ENCODE results near the gene P4HB.

The P4HB gene

GRCh38 chr17:81808778-81809555, 51.4 kb downstream of the P4HB start:
- no peak for TF ChIP-seq CTCF (IDR thresholded peaks at IDR 0.05; ENCODE audit: low read depth, low read length)
- Histone ChIP-seq H3K36me3 (no peaks in the 10 kb centered on the region), H3K27me3 (peaks cover 44% of the 10 kb centered on the region), H3K4me3 (ENCODE audit: low read depth, low read length) (no peak overlapping the region), H3K4me1 (peaks cover 5% of the 10 kb centered on the region; the same call in 1 of the 2 replicates), H3K9me3 (peaks cover 3% of the 10 kb centered on the region; the same call in 1 of the 2 replicates)
- DNase-seq: no peak

- H3K27me3 ChIP-seq: peaks cover 55% of the 10 kb centered on the region
- peaks cover 5% of the 10 kb centered on the region; the same call in 1 of the 2 replicates for H3K4me1 ChIP-seq
These were observed 52.5 kb downstream of the P4HB start for GRCh38 chr17:81807839-81808238.

GRCh38 chr17:81807210-81807719, 53.1 kb downstream of the P4HB start:
- no peak for DNase-seq
- Histone ChIP-seq H3K4me3 (ENCODE audit: low read depth, low read length) (no peak overlapping the region), H3K27me3 (peaks cover 61% of the 10 kb centered on the region), H3K4me1 (peaks cover 2% of the 10 kb centered on the region; the same call in 1 of the 2 replicates), H3K9me3 (peaks cover 3% of the 10 kb centered on the region; the same call in 1 of the 2 replicates), H3K36me3 (no peaks in the 10 kb centered on the region)
- no peak for TF ChIP-seq CTCF (IDR thresholded peaks at IDR 0.05; ENCODE audit: low read depth, low read length)

More at GRCh38 chr17:81807839-81808238, 52.5 kb downstream of the P4HB start:
- no peak for TF ChIP-seq CTCF (IDR thresholded peaks at IDR 0.05; ENCODE audit: low read depth, low read length)
- H3K4me3 ChIP-seq (ENCODE audit: low read depth, low read length): no peak overlapping the region
- H3K9me3 ChIP-seq: peaks cover 3% of the 10 kb centered on the region; the same call in 1 of the 2 replicates
- H3K36me3 ChIP-seq: no peaks in the 10 kb centered on the region
- DNase-seq: no peak

GRCh38 chr17:81806461-81807209, 53.7 kb downstream of the P4HB start:
- H3K27me3 ChIP-seq: peaks cover 67% of the 10 kb centered on the region
- no peaks in the 10 kb centered on the region for H3K4me1 ChIP-seq
- no peak overlapping the region for H3K4me3 ChIP-seq (ENCODE audit: low read depth, low read length)
- H3K36me3 ChIP-seq: no peaks in the 10 kb centered on the region
- H3K9me3 ChIP-seq: peaks cover 3% of the 10 kb centered on the region; the same call in 1 of the 2 replicates
- TF ChIP-seq CTCF (IDR thresholded peaks at IDR 0.05; ENCODE audit: low read depth, low read length): no peak
- DNase-seq: no peak

- H3K36me3 ChIP-seq: no peaks in the 10 kb centered on the region
- TF ChIP-seq CTCF (IDR thresholded peaks at IDR 0.05; ENCODE audit: low read depth, low read length): no peak
- H3K9me3 ChIP-seq: peaks cover 6% of the 10 kb centered on the region
- H3K4me3 ChIP-seq (ENCODE audit: low read depth, low read length): no peak overlapping the region
- H3K27me3 ChIP-seq: peaks cover 75% of the 10 kb centered on the region
- H3K4me1 ChIP-seq: no peaks in the 10 kb centered on the region
- no peak for DNase-seq
These were observed 54.5 kb downstream of the P4HB start for GRCh38 chr17:81805707-81806460.

Data from BE2C (cell line).